Brain pericyte (primary cell): ENCODE results near the gene LACTBL1.
"Not testable (repeated sequence)": the region's sequence is repeated elsewhere in the genome, so short reads cannot be mapped to it uniquely, and the experiment has no call there.

ENCODE experiments used
- DNase-seq: peaks from one replicate; pipeline ENCODE4 v3.0.0-alpha.2; 2012; ENCODE audit warnings: low read depth, low spot score

The LACTBL1 gene

GRCh38 chr1:22976461-22977243 lies 4.0 kb upstream of the LACTBL1 start:
- DNase-seq: peak; percentile 61

GRCh38 chr1:22976127-22976460 lies 3.4 kb upstream of the LACTBL1 start:
- DNase-seq: no peak

GRCh38 chr1:22975694-22976093 lies 3.0 kb upstream of the LACTBL1 start:
- DNase-seq: no peak

GRCh38 chr1:22971611-22972405 lies 858 bp downstream of the LACTBL1 start:
- DNase-seq: no peak

GRCh38 chr1:22971161-22971560 lies 1.5 kb downstream of the LACTBL1 start:
- no peak for DNase-seq

GRCh38 chr1:22970096-22970495 lies 2.6 kb downstream of the LACTBL1 start:
- DNase-seq: no peak

- peak; percentile 82 for DNase-seq
These were observed 3.4 kb downstream of the LACTBL1 start for GRCh38 chr1:22969304-22969709.

GRCh38 chr1:22967833-22968232 lies 4.8 kb downstream of the LACTBL1 start:
- no peak for DNase-seq

GRCh38 chr1:22966309-22966708 lies 6.4 kb downstream of the LACTBL1 start:
- DNase-seq: no peak

GRCh38 chr1:22963044-22963677 lies 9.5 kb downstream of the LACTBL1 start:
- DNase-seq: no peak

- DNase-seq: no peak
These were observed 10.1 kb downstream of the LACTBL1 start for GRCh38 chr1:22962558-22962957.

- no peak for DNase-seq
These were observed 12.9 kb downstream of the LACTBL1 start for GRCh38 chr1:22959545-22960360.

GRCh38 chr1:22958556-22958955 lies 14.1 kb downstream of the LACTBL1 start:
- DNase-seq: no peak

- DNase-seq: no peak
These were observed 15.6 kb downstream of the LACTBL1 start for GRCh38 chr1:22957066-22957465.

- DNase-seq: no peak
These were observed 17.5 kb downstream of the LACTBL1 start for GRCh38 chr1:22955146-22955545.

- no peak for DNase-seq
These were observed 18.9 kb downstream of the LACTBL1 start for GRCh38 chr1:22953740-22954141.

- no peak for DNase-seq
These were observed 19.5 kb downstream of the LACTBL1 start for GRCh38 chr1:22953057-22953739.

- no peak for DNase-seq
These were observed 20.0 kb downstream of the LACTBL1 start for GRCh38 chr1:22952694-22953056.

GRCh38 chr1:22951796-22952195 lies 20.9 kb downstream of the LACTBL1 start:
- no peak for DNase-seq

- DNase-seq: no peak
These were observed 22.8 kb downstream of the LACTBL1 start for GRCh38 chr1:22949822-22950331.

- not testable (repeated sequence) for DNase-seq
These were observed 27.5 kb downstream of the LACTBL1 start for GRCh38 chr1:22945171-22945570.
